IMR-90 (cell line): ENCODE data around the gene SRP14. TPM values are rescaled to one million over a fixed set of nuclear protein-coding genes. Genes with fewer than 3 reads are reported as not detected.

Source experiments
- ATAC-seq: fragments of 200-7000 bp; cut with Tn5 transposase; 2 replicates; pipeline ENCODE4 v1.9.1; 2020; ENCODE audit warnings: low read depth, mild to moderate bottlenecking, moderate library complexity
- BruUV-seq: library from RNA; stranded (reverse); fragments of 400-500 nt; replicated peaks from 2 replicates; lab custom pipeline; 2021; lab: Mats Ljungman, UMichigan
- CTCF ChIA-PET: fragments of 300-600 bp; formaldehyde crosslinking; extraction: SDS; loops from one replicate; lab custom pipeline; 2021; ENCODE audit warnings: antibody characterized with exemption; lab: Yijun Ruan, JAX
- POLR2A ChIA-PET: fragments of 300-600 bp; sonication (Branson Sonifier 250); formaldehyde crosslinking; loops from one replicate; lab custom pipeline; 2022; ENCODE audit warnings: antibody characterized with exemption; ENCODE audit not compliant: unreplicated experiment; lab: Charles Lee
- DNase-seq: peaks from one replicate; pipeline ENCODE4 v3.0.0; 2013
- H2AFZ ChIP-seq: replicated peaks from 2 replicates; pipeline ENCODE3; 2013; ENCODE audit warnings: low read length, mild to moderate bottlenecking; ENCODE audit not compliant: poor library complexity
- H2AK5ac ChIP-seq: 2 replicates; pipeline ENCODE4 v1.6.1; 2013; ENCODE audit warnings: low read depth, low read length, inconsistent platforms
- H2AK9ac ChIP-seq: replicated peaks from 2 replicates; pipeline ENCODE3; 2013; ENCODE audit warnings: mild to moderate bottlenecking, low read depth, low read length, moderate library complexity; ENCODE audit not compliant: poor library complexity
- H2BK120ac ChIP-seq: 2 replicates; pipeline ENCODE4 v1.6.1; 2013; ENCODE audit warnings: low read depth, low read length, inconsistent platforms
- H2BK15ac ChIP-seq: 3 replicates; pipeline ENCODE4 v1.6.1; 2013; ENCODE audit warnings: low read depth, low read length, inconsistent platforms
- H2BK20ac ChIP-seq: 2 replicates; pipeline ENCODE4 v1.6.1; 2013; ENCODE audit warnings: low read depth, mild to moderate bottlenecking, inconsistent platforms, low read length, moderate library complexity
- H2BK5ac ChIP-seq: 2 replicates; pipeline ENCODE4 v1.6.1; 2013; ENCODE audit warnings: mild to moderate bottlenecking, low read depth, low read length, inconsistent platforms; ENCODE audit not compliant: poor library complexity, severe bottlenecking
- H3K14ac ChIP-seq: replicated peaks from 2 replicates; pipeline ENCODE4 v1.6.1; 2013; ENCODE audit warnings: low read depth, low read length, inconsistent platforms
- H3K18ac ChIP-seq: 2 replicates; pipeline ENCODE4 v1.6.1; 2013; ENCODE audit warnings: low read depth, low read length, control low read depth
- H3K23ac ChIP-seq: 2 replicates; pipeline ENCODE4 v1.6.1; 2013; ENCODE audit warnings: low read depth, low read length, inconsistent platforms
- H3K27ac ChIP-seq: 2 replicates; pipeline ENCODE4 v1.5.1; 2013; ENCODE audit warnings: mild to moderate bottlenecking, control low read depth, low read length; ENCODE audit not compliant: insufficient read depth
- H3K27me3 ChIP-seq: 2 replicates; pipeline ENCODE4 v1.6.1; 2013; ENCODE audit warnings: low read length; ENCODE audit not compliant: control insufficient read depth, insufficient read depth
- H3K36me3 ChIP-seq: 2 replicates; pipeline ENCODE4 v1.6.1; 2013; ENCODE audit warnings: low read length, mixed read lengths; ENCODE audit not compliant: control insufficient read depth, insufficient read depth
- H3K4ac ChIP-seq: 2 replicates; pipeline ENCODE4 v1.6.1; 2013; ENCODE audit warnings: low read depth, low read length, inconsistent platforms
- H3K4me1 ChIP-seq: 2 replicates; pipeline ENCODE4 v1.6.1; 2013; ENCODE audit warnings: low read length, mixed read lengths; ENCODE audit not compliant: control insufficient read depth, insufficient read depth
- H3K4me2 ChIP-seq: 2 replicates; pipeline ENCODE4 v1.6.1; 2013; ENCODE audit warnings: low read depth, mild to moderate bottlenecking, control low read depth, low read length, moderate library complexity
- H3K4me3 ChIP-seq: 2 replicates; pipeline ENCODE4 v1.5.1; 2013; ENCODE audit warnings: low read depth, mild to moderate bottlenecking, control low read depth, low read length, moderate library complexity; ENCODE audit not compliant: insufficient read depth
- H3K56ac ChIP-seq: 2 replicates; pipeline ENCODE4 v1.6.1; 2013; ENCODE audit warnings: low read length, inconsistent platforms; ENCODE audit not compliant: insufficient read depth; ENCODE audit errors: extremely low read depth
- H3K79me1 ChIP-seq, 2 experiments: 2 replicates each; pipeline ENCODE4 v1.6.1; 2013; ENCODE audit warnings: low read length in 2 of 2, inconsistent platforms in 1 of 2, low read depth in 1 of 2
- H3K9ac ChIP-seq: 2 replicates; pipeline ENCODE4 v1.6.1; 2013; ENCODE audit warnings: low read depth, low read length, control low read depth
- H3K9me1 ChIP-seq: 2 replicates; pipeline ENCODE4 v1.6.1; 2013; ENCODE audit warnings: low read length, inconsistent platforms; ENCODE audit not compliant: insufficient read depth
- H3K9me3 ChIP-seq: 2 replicates; pipeline ENCODE4 v1.6.1; 2013; ENCODE audit warnings: low read length; ENCODE audit not compliant: control insufficient read depth, insufficient read depth
- H4K20me1 ChIP-seq: 2 replicates; pipeline ENCODE4 v1.6.1; 2013; ENCODE audit warnings: low read length, inconsistent platforms; ENCODE audit not compliant: insufficient read depth
- H4K5ac ChIP-seq: 2 replicates; pipeline ENCODE4 v1.6.1; 2013; ENCODE audit warnings: mild to moderate bottlenecking, low read depth, low read length, control low read depth
- H4K8ac ChIP-seq, 2 experiments: 2 replicates each; pipeline ENCODE4 v1.6.1; 2013; ENCODE audit warnings: low read depth in 2 of 2, low read length in 2 of 2, control low read depth in 1 of 2, inconsistent platforms in 1 of 2
- H4K91ac ChIP-seq: 2 replicates; pipeline ENCODE4 v1.6.1; 2013; ENCODE audit warnings: low read depth, low read length, inconsistent platforms; ENCODE audit not compliant: insufficient read depth
- BHLHE40 ChIP-seq: fragments of 150-350 bp; IDR thresholded peaks from 2 replicates; pipeline ENCODE4 v1.6.1; 2016; ENCODE audit warnings: mild to moderate bottlenecking, low read depth, low read length
- CEBPB ChIP-seq: IDR thresholded peaks from 2 replicates; pipeline ENCODE4 v1.6.1; 2012; ENCODE audit warnings: low read depth, low read length, improper control_type of control experiment
- CHD1 ChIP-seq: IDR thresholded peaks from 2 replicates; pipeline ENCODE4 v1.6.1; 2012; ENCODE audit warnings: low read depth, low read length, improper control_type of control experiment
- CTCF ChIP-seq: conservative IDR thresholded peaks from 2 replicates; pipeline ENCODE4 v1.5.1; 2012; ENCODE audit warnings: mild to moderate bottlenecking, low read depth, low read length, improper control_type of control experiment
- ELK1 ChIP-seq: fragments of 150-350 bp; IDR thresholded peaks from 2 replicates; pipeline ENCODE4 v1.6.1; 2016; ENCODE audit warnings: low read depth, mild to moderate bottlenecking, low read length, moderate library complexity, borderline replicate concordance
- FOS ChIP-seq: fragments of 150-350 bp; IDR thresholded peaks from 2 replicates; pipeline ENCODE4 v1.6.1; 2016; ENCODE audit warnings: low read depth, low read length
- MAZ ChIP-seq: IDR thresholded peaks from 2 replicates; pipeline ENCODE4 v1.6.1; 2012; ENCODE audit warnings: low read depth, mild to moderate bottlenecking, low read length, improper control_type of control experiment, moderate library complexity, borderline replicate concordance
- MXI1 ChIP-seq: IDR thresholded peaks from 2 replicates; pipeline ENCODE4 v1.6.1; 2012; ENCODE audit warnings: low read depth, mild to moderate bottlenecking, low read length, moderate library complexity, borderline replicate concordance
- POLR2A ChIP-seq: IDR thresholded peaks from 2 replicates; pipeline ENCODE4 v1.6.1; 2012; ENCODE audit warnings: mild to moderate bottlenecking, low read depth, low read length
- RAD21 ChIP-seq: IDR thresholded peaks from 2 replicates; pipeline ENCODE4 v1.6.1; 2012; ENCODE audit warnings: low read length, improper control_type of control experiment
- RCOR1 ChIP-seq: IDR thresholded peaks from 2 replicates; pipeline ENCODE4 v1.6.1; 2012; ENCODE audit warnings: mild to moderate bottlenecking, low read length, improper control_type of control experiment; ENCODE audit not compliant: insufficient replicate concordance
- SMC3 ChIP-seq: fragments of 150-350 bp; IDR thresholded peaks from 2 replicates; pipeline ENCODE4 v1.6.1; 2016; ENCODE audit warnings: low read depth, mild to moderate bottlenecking, antibody characterized with exemption, low read length, moderate library complexity
- USF2 ChIP-seq: fragments of 150-350 bp; IDR thresholded peaks from 2 replicates; pipeline ENCODE4 v1.6.1; 2017; ENCODE audit warnings: mild to moderate bottlenecking, antibody characterized with exemption, low read length, low read depth
- WGBS, 2 experiments: methylation state at CpG; one replicate each; pipeline versions ENCODE4 v1.1.5 to v1.1.7; 2013; ENCODE audit warnings: missing lambda C conversion rate in 2 of 2; ENCODE audit not compliant: insufficient read length in 1 of 2; ENCODE audit errors: extremely low coverage in 2 of 2; 5-methylcytosine and 5-hydroxymethylcytosine counted together
- dilution Hi-C: fragments of 300-500 bp; cut with HindIII; formaldehyde crosslinking; loops from one replicate; pipeline ENCODE4 v1.14.3; 2018; ENCODE audit warnings: low sequenced_read_pairs; ENCODE audit not compliant: unreplicated experiment
- in situ Hi-C: fragments of 300-500 bp; cut with MboI; formaldehyde crosslinking; loops from 3 replicates; pipeline ENCODE4 v1.14.3; 2019; ENCODE audit warnings: low sequenced_read_pairs, inconsistent platforms, mixed read lengths
- intact Hi-C: fragments of 100-400 bp; cut with micrococcal nuclease; formaldehyde crosslinking; loops from 2 replicates; pipeline ENCODE4 v1.10.0; 2022
- polyA plus RNA-seq, 3 experiments: library from polyadenylated mRNA; depleted of rRNA; stranded (reverse); fragments of >200 nt; gene quantifications; 2 replicates each; pipeline ENCODE4 v1.2.3, GENCODE V29; 2012; ENCODE audit warnings: low replicate concordance in 1 of 3
- total RNA-seq: library from RNA; depleted of rRNA; stranded (reverse); fragments of >200 nt; gene quantifications from 2 replicates; pipeline ENCODE4 v1.2.3, GENCODE V29; 2012

Gene SRP14
- total and polyA plus RNA-seq, 2 of the 4 experiments (the other 2 are of a cell fraction) = 106 to 295 TPM

GRCh38 chr15:40011303-40011702 is 27.7 kb downstream of the SRP14 start:
- in situ Hi-C loops = no loop called here
- no peak for TF ChIP-seq CTCF
- TF ChIP-seq RCOR1 = no peak
- no peak for TF ChIP-seq CHD1
- TF ChIP-seq MAZ = no peak
- TF ChIP-seq USF2 = no peak
- no peak for TF ChIP-seq ELK1
- no peak for TF ChIP-seq CEBPB
- no peak for TF ChIP-seq FOS
- no peak for TF ChIP-seq BHLHE40
- no peak for TF ChIP-seq MXI1
- no peak for TF ChIP-seq SMC3
- no peak for TF ChIP-seq POLR2A
- TF ChIP-seq RAD21 = no peak
- no peak overlapping the region for H3K4me2 ChIP-seq
- no peak overlapping the region for H3K18ac ChIP-seq
- no peak overlapping the region for H4K8ac ChIP-seq
- H4K91ac ChIP-seq = no peak overlapping the region
- H4K20me1 ChIP-seq = no peaks in the 10 kb centered on the region; the same call in 1 of the 2 replicates
- peaks cover 8% of the 10 kb centered on the region for H3K9me3 ChIP-seq
- intact Hi-C loops = no loop called here
- no peak overlapping the region for H2AK9ac ChIP-seq
- POLR2A ChIA-PET = no interaction called here
- peaks cover 15% of the 10 kb centered on the region for H3K4me1 ChIP-seq
- H3K14ac ChIP-seq = no peak overlapping the region
- H2BK20ac ChIP-seq = no peak overlapping the region
- ATAC-seq (no peak), DNase-seq (no peak)
- CTCF ChIA-PET = interaction anchor here (0.6 kb wide), 1 partner anchor 12 kb away, joined by 6 read pairs; no protein-coding TSS in a partner anchor
- H4K5ac ChIP-seq = no peak overlapping the region
- no peak overlapping the region for H3K9ac ChIP-seq
- H2BK120ac ChIP-seq = no peak overlapping the region
- 100% methylated on average over 2 of the region's 4 CpGs; no CpG with 5 or more reads in 1 of the 2 experiments for WGBS, 2 experiments
- H3K27ac ChIP-seq = no peak overlapping the region
- H2BK5ac ChIP-seq = no peak overlapping the region
- no peak overlapping the region for H3K4ac ChIP-seq
- H3K9me1 ChIP-seq = peaks cover 20% of the 10 kb centered on the region
- H3K27me3 ChIP-seq = no peaks in the 10 kb centered on the region
- no peak overlapping the region for H2BK15ac ChIP-seq
- dilution Hi-C loops = no loop called here
- no TSS peak for BruUV-seq
- H3K36me3 ChIP-seq = peaks cover 43% of the 10 kb centered on the region
- no peak overlapping the region for H3K56ac ChIP-seq
- H3K79me1 ChIP-seq = peaks cover 13 to 27% of the 10 kb centered on the region in 2 experiments; a peak in 2 of 4 replicates
- no peak overlapping the region for H3K4me3 ChIP-seq
- H3K23ac ChIP-seq = no peak overlapping the region
- no peak overlapping the region for H2AFZ ChIP-seq
- no peak overlapping the region; the same call in 1 of the 2 replicates for H2AK5ac ChIP-seq
